ENCODE measurements around the gene EEIG2.

The EEIG2 gene

DNA sequence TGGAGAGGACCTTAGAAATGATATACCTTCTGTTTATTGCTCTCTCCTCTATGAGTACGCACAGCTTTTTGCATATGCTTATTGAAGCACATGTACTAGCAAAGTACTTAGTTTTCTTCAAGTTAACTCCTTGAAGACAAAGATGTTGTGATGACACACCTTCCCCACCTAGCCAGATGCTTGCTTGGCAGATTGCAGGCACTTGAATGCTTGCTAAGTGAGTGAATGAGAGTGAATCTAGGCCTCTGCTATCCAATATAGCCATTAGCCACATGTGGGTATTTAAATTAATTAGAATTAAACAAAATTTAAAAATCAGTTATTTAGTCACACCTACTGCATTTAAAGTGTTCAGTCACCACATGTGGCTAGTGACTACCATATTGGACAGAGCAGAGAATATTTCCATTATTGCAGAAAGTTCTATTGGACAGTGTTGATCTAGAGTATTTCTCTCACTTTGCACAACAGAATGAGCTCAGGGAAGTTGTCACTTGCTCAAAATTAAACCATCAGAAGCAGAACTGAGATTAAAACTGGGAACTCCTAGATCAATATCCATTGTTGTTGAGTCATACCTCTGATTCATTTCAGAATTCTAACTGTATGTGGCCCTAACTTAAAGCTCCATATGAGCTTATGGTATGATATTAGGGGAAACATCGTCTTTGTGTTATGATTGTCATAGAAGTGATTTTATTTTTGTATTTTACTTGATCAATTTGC lies 8.6 kb upstream of the EEIG2 start:
- no peak for DNase-seq

DNA sequence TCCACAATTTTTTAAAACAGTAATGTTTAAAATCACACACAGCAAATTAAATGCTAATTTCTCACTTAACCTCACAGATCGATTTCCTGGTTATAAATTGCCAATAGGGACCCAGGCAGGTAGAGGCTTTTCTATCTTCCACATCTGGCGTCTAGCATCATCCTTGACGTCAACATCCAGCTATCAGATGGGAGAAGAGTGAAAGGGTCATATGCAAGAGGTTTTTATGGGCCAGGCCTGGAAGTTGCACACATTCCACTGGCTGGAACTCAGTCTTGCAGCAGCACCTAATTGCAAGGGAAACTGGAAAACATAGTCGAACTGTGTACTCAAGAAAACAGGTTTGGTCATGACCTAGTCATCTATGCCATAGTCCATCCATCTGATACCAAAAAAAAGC lies 6.0 kb upstream of the EEIG2 start:
- DNase-seq: no peak

DNA sequence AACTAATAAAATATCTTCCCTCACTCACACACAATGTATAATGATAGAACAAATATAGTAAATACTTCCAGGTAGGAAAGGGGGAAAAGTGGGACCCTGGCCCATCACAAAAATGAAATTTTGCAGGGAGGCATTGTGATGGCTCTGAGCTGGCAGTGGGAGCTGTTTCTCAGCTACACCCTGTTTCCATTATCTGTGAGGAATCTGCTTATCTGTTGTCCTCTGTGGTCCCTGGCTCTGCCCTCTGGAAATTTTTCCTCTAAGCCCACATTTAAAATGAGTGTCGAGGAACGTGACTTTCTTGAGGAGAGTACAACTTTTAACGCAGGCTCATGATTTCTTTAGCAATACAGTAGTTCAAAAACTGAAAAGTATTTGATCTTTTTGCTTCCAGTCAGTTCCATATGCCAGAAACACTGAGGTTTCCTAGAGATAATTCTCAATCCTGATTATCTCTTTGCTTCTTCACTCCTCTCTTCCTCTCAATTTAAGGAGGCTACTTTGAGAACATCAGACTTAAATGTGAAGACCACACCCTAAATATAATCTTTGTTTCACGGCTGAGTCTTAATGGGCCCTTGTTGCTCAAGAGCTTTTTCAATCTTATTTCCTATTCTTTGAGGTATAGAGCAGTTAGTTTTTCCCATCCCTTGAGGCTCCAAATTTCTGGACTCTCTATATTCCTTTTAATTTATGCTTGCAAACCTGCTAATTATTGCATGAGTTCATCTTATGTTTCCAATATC lies 5.0 kb upstream of the EEIG2 start:
- no peak for DNase-seq

DNA sequence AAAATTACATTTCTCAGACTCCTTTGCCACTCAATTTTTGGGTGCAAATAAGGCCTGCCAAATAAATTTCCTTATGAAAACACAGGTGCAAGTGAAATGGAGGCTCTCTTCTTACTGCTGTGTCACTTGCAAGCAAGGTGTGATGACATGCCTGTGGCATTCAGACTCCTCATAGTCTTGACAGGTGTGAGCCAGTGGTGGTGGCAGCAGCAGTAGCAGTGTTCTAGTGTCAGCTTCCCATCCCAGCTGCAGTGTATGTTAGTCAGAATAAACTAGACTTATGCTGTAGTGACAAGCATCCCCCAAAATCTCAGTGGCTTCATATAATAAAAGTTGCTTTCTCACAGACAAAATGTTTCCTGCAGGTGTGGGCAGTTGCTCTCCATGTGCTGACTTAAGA lies 3.8 kb upstream of the EEIG2 start:
- no peak for DNase-seq

DNA sequence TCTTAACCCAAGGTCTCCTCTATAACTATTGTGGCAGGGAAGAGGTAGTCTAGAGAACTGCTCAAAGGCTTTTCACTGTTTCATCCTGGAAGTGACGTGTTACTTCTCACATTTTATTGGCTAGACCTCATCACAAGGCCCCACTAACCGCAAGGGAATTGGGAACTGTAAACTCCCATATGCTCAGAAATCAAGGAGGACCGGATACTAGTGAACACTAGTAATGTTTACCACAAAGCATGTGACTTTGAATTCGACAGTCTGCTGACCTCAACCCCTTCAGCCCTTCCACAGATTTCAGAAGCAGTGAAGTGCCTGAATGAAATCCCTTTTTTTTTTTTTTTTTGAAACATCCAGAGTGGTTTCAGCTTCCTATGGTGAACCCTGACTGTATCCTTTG lies 3.4 kb upstream of the EEIG2 start:
- DNase-seq: no peak

DNA sequence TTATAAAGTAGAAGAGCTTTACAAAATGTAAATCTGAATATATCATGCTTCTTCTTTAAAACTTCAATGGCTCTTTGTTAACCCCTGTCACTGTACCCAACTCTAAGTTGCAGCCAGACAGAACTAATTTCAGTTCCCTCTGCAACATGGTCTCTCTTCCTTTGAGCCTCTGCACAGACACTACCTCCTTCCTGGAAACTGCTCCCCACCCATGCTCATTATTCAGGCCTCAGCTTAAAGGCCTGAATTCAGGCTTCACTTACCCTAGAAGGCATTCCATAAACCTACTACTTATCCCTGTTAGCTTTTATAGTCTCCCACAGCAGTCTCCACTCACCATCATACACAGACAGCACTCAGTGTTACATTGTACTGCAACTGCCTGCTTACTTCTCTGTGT lies 2.6 kb upstream of the EEIG2 start:
- no peak for DNase-seq

DNA sequence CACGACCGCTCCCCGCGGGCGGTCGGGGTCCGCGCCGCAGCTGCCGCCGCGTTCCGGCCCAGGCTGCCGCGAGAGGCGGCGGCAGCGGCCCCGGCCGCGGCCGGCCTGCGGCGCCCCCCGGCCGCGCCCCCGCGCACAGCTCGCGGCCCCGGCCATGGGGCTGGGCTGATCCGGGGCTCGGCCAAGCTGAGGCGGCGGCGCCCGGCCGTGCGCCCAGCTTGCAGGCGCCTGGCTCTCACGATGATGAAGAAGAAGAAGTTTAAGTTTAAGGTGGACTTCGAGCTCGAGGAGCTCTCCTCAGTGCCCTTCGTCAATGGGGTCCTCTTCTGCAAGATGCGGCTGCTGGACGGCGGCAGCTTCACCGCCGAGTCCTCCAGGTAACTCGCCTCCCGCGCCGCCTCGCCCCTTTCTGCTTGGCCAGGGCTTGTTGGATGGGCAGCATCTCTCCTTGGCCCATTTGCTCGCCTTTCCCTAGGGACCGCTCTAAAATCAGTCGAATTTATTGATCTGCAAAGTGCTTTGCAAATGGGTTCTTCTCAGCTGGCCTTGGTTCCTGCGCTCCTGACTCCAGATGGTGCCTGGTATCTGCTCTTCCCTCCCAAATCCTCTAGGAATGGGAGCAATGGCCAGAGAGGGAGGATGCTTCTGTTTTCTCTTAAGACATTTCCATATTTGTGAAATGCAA lies 431 bp downstream of the EEIG2 start:
- peak; percentile 11 for DNase-seq

DNA sequence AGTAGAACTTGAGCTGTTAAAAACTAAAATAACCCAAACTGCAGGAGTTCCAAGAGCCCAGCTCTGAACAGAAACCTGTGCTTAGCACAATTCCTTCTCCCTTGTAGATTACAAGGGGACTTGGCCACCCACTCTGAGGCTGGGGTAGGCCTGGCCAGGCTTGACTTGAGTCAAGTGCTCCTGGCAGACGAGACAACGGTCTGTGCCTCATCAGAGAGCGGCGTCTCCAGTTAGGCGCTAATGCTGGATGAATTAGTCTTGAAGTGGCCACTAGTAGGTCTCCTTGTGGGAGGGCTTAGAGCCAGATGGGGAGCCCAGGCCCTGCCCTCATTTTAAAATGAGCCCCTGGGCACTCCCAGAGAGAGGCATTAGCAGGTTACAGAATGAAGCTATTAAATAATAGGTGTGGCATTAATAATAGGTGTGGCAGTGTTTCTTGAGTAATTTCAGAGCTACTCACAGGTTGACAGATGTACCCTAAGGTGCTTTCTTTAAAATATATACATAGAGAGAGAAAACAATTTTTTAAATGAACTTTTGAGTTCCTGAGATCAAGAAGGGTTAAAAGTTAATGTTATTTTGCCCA lies 1.1 kb downstream of the EEIG2 start:
- peak; percentile 60 for DNase-seq

DNA sequence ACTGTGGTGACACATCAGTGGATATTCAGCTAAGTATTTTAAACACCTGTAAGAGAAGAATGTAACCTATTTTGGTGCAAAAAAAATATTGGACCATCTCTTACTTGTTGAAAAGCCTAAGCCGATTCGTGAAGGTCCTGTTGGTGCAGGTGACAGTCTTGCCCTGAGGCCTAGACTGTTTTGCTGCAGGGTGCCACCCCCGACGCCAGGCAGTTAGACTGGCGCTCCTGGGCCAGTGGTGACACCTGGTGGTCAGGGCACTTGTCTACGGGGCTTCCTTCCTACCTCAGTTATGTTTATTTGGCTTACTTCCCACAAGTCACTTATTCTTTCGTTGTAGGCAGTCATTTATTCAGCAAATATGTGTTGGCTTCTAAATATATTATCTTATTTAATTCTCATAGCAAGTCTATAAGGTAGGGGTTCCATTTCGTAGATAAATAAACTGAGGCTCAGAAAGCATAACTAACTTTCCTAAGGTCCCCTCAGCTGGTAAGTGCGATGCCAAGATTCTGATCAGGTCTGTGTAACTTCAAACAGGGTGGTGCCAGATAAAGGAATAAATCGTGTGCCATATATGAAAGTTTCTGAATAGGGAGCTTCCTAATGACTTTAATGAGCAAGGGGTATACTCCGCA lies 1.9 kb downstream of the EEIG2 start:
- DNase-seq: peak; percentile 23

DNA sequence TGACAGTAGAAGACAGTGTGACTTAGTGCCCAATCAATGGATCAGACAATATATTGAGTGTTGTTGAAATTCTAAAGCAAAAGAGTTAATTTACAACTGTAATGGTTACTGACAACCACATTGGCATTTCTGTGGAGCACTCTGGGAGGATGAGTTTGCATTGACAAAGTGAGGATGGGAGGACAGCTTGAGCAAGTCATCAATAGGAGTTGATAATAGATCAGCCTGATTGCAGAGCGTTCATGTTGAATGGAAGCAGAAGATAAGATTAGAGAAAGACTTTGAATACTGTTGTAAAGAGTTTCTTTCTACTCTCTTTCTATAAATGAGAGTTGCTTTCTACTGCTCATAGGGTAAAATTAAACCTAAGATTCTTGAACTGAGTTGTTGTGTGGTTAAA lies 3.9 kb downstream of the EEIG2 start:
- DNase-seq: no peak

DNA sequence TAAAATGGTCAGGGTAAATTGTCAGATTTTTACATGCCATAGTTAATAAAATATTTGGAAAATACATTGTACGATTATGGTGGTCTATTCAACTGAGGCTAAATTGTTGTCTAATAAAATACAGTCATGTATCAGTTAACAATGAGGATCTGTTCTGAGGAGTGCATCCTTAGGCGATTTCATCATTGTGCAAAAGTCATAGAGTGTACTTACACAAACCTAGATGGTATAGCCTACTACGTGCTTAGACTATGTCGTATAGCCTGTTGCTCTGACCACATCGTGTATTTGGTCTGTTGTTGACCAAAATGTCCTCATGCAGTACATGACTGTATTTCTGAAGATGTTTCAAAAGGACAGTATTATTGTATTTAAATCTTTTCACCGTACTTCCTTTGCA lies 5.2 kb downstream of the EEIG2 start:
- no peak for DNase-seq

DNA sequence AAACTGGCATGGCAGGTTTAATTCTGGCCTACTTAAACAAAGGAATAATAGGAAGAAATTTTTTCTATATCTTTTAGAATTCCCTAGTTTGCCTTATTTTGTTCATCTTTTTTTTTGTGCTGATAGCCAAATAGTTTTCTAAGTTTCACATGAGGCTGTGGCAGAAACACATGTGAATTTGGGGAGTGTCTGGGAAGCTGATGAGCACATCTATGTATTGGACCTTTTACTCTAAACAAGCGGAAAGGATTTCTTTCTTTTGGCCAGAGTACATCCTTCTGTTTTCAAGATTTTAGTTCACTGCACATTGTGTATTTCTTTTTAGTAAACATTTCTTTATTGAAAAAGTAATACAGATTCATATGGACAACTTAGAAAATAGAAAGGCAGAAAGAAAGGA lies 5.6 kb downstream of the EEIG2 start:
- DNase-seq: no peak

DNA sequence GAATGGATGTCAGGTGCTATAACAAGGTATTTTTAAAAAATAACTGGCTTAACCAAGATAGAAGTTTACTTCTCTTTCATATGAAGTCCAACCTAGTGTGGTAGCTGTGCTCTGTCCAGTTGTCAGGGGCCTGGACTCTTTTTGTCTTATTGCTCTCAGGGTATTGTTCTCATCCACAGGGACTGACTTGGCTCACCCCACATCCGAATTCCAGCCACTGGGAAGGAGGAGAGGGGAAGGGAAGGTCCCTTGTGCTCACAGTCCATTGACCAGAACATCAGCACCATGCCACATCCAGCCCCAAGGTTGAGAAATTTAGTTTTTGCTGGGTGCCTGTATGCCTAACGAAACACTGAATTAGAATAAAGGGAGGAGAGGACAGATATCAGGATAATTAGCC lies 8.7 kb downstream of the EEIG2 start:
- DNase-seq: no peak

DNA sequence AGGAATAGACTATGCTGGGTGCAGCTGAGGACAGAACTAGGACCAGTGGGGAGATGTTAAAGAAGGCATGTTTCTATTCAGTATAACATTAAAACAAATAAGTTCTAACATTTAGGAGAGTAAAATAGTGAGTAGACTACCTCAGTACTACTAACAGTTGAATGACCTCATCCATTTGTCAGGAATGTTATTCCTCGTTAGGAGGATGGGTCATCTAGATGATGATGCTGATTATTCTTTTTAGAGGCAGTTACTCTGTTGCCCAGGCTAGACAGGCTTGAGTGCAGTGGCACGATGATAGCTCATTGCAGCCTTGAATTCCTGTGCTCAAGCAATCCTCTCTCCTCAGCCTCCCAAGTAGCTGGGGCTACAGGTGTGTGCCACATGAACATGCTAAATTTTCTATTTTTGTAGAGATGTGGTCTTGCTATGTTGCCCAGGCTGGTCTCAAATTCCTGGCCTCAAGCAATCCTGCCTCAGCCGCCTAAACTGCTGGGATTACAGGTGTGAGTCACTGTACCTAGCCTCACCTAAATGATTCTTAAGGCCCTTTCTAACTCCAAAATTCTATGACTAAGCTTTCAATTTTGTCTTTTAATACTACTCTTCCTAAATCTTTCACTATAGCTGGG lies 9.3 kb downstream of the EEIG2 start:
- DNase-seq: peak; percentile 13

DNA sequence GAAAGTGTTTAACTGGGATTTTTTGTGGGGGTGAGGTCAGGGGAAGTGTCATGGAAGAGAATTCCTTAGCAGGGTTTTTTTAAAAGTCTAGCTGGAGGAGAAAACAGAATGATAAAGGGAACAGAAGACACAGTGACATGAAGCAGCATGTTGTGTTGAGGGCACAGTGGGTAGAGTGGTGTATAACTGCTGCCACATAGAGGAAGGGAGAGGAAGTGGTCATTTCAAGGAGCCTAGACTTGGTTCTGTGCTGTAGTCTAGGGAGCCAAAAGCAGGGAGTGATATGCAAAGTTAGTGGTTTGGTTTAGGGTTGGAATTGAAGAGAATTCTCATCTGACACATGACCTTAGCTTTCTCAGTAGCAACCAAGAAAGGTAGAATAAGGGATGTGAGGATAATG lies 10.2 kb downstream of the EEIG2 start:
- peak; percentile 14 for DNase-seq

DNA sequence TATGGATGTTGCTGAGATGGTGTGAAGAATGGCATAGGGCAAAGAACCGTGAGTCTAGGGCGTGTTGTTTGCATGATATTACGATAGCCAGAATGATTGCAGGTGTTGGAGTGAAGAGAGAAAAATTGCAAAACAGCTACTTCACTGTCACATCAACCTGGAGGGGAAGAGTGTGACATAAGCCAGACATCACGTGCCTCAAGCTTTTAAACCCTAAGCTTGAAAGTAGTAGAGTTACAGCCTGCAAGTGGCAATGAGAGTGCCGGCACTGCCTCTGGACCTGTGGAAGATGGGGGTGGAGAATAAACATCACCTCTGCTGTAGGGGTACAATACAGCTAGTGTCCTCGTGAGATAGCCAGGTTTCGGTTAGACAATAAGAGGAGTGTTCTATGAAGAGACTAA lies 11.1 kb downstream of the EEIG2 start:
- no peak for DNase-seq

DNA sequence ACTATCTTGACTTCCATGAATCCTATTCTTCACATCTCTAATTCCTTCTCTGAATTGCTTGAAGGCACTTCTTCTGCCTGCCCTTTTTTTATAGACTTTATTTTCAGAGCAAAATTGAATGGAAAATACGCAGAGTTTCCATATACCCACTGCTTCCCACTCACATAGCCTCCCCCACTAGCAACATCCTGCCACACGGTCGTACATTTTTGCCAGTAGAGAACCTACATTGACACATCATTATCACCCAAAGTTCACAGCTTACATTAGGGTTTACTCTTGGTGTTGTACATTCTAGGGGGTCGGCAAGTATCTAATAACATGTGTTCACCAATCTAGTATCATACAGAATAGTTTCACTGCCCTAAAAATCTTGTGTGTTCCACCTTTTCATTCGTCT lies 12.3 kb downstream of the EEIG2 start:
- DNase-seq: no peak

DNA sequence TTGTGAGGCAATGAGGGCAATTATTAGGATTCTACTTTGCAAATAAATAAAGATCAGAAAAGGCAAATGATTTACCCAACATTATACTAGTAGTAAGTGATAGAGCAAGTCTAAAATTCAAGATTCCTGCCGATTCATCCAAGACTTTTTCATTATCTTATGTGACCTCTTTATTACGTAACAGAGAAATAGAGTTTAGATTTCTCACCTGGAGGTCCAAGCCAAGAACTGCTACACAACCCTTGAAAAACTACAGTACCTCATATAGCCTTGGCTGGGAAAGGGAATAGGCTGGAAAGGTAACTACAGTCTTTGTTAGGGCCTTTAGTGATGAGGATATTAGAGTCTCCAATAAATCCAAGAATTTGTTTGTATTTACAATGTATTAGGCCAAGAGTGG lies 13.3 kb downstream of the EEIG2 start:
- no peak for DNase-seq

DNA sequence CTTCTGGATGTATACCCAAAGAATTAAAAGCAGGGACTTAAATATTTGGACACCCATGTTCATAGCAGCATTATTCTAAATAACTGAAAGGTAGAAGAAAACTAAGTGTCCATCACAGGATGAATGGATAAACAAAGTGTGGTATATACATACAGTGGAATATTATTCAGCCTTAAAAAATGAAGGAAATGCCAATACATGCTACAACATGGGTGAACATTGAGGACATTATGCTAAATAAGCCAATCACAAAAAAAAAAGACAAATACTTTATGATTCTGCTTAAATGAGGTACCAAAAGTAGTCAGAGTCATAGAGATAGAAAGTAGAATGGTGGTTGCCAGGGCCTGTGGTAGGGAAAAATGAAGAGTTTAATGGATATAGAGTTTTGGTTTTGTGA lies 14.1 kb downstream of the EEIG2 start:
- no peak for DNase-seq

DNA sequence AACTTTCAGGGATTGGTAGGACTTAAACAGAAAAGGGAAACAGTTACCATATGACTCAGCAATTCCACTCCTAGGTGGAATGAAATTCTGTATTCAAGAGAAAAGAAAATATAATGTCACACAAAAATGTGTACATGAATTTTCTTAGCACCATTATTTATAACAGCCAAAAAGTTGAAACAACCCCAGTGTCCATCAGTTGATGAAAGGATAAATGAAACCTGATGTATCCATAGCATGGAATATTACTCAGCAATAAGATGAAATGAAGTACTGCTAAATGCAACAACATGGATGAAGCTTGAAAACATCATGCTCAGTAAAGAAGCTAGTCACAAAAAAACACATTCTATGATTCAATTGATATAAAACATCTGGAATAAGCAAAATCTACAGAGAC lies 15.5 kb downstream of the EEIG2 start:
- peak; percentile 59 for DNase-seq

DNA sequence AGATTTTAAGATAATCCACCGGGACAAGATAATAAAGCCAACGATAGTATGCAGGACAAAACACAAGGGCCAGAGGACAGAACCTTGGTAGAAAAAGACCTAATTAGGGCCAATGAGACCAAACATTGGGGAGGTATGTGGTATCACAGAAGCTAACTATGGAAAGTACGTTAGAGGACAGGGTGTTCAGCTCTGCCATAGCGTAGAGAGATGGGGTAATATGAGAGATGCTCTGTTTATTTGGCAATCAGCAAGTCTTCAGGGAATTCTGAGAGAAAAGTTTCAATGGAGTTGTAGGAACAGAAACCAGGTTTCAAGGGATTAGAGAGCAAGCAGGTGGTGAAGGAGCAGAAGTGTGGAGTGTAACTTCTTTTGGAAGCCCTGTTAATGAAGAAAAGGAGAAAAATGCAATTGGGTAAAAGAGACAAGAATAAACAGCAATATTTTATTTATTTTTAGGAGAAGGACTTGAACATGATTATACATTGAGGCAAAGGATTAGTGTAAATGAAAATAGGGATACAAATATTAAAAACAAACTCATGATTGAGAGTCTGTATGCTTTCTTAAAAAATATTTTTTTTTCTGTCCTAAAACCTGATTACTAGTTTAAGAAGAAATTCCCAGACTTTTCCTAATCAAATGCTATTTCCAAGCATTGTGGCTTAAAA lies 24.0 kb downstream of the EEIG2 start:
- DNase-seq: no peak

DNA sequence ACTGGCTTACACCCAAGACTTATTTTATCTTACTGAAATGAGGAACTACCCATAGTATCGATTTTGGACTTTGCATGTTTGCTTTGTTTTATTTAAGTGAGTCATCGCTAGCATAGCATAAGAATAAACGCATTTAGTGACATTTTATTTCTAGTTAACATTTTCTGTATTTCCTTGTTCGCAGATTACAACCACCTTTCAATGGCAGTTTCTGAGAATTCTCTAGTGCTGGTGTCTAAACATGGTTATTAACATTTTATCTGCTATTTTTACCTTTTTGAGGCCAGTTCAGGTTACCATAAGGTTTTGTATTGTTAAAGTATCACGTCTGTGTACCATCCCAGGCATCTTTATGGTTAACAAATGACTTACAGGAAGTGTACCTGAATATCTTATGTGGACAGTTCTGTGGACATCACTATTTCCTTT lies 24.5 kb downstream of the EEIG2 start:
- DNase-seq: no peak

Measured in fibroblast of skin of right biceps (primary cell).